Peyer's patch (tissue), 4 donors: ENCODE measurements around the gene PAQR4.
"Not testable (repeated sequence)": the region's sequence is repeated elsewhere in the genome, so short reads cannot be mapped to it uniquely, and the experiment has no call there.

Experiments
- POLR2A ChIP-seq, 2 donors: fragments of 450-650 bp; IDR thresholded peaks; one replicate each; pipeline ENCODE4 v1.5.1; 2017; ENCODE audit warnings: antibody characterized with exemption in 2 of 2, mild to moderate bottlenecking in 2 of 2, moderate library complexity in 2 of 2
- TF ChIP-seq, protein P1 (sequence below), 6 experiments: fragments of 450-650 bp in 4 of 6; fragments of 200-600 bp in 2 of 6; sonication (generic) in 1 of 6; IDR thresholded peaks; one replicate each; pipeline ENCODE4 v1.5.1; 2017 to 2019; ENCODE audit warnings: antibody characterized with exemption in 6 of 6, mild to moderate bottlenecking in 3 of 6, moderate library complexity in 1 of 6

DNA sequence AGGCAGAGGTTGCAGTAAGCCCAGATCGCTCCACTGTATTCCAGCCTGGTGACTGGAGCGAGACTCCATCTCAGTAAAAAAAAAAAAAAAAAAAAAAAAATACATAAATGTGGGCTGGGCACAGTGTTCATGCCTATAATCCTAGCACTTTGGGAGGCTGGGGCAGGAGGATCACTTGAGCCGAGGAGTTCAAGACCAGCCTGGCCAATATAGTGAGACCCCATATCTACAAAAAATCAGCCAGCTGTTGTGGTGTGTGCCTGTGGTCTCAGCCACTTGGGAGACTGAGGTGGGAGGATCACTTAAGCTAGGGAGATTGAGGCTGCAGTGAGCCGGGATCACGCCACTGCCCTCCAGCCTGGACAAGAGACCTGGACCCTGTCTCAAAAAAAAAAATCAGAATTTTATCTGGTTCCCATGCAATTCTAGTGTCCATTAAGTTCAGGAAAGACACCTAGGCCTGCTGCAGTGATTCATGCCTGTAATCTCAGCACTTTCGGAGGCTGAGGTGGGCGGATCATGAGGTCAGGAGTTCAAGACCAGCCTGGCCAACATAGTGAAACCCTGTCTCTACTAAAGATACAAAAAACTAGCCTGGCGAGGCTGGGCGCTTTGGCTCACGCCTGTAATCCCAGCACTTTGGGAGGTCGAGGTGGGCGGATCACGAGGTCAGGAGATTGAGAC lies 37.8 kb upstream of the PAQR4 start:
- TF ChIP-seq, protein P1, sequence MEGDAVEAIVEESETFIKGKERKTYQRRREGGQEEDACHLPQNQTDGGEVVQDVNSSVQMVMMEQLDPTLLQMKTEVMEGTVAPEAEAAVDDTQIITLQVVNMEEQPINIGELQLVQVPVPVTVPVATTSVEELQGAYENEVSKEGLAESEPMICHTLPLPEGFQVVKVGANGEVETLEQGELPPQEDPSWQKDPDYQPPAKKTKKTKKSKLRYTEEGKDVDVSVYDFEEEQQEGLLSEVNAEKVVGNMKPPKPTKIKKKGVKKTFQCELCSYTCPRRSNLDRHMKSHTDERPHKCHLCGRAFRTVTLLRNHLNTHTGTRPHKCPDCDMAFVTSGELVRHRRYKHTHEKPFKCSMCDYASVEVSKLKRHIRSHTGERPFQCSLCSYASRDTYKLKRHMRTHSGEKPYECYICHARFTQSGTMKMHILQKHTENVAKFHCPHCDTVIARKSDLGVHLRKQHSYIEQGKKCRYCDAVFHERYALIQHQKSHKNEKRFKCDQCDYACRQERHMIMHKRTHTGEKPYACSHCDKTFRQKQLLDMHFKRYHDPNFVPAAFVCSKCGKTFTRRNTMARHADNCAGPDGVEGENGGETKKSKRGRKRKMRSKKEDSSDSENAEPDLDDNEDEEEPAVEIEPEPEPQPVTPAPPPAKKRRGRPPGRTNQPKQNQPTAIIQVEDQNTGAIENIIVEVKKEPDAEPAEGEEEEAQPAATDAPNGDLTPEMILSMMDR (IDR thresholded peaks at IDR 0.05): not testable (repeated sequence)
- TF ChIP-seq POLR2A (IDR thresholded peaks at IDR 0.05): not testable (repeated sequence)
